GM18873 (cell line): ENCODE data around the gene GCGR.

Experiments used
- ATAC-seq: cut with Tn5 transposase; IDR thresholded peaks from one replicate; pipeline ENCODE4 v1.9.1; 2021; ENCODE audit warnings: mild to moderate bottlenecking, moderate library complexity, moderate number of reproducible peaks; ENCODE audit not compliant: unreplicated experiment, low FRiP score

Gene GCGR

DNA sequence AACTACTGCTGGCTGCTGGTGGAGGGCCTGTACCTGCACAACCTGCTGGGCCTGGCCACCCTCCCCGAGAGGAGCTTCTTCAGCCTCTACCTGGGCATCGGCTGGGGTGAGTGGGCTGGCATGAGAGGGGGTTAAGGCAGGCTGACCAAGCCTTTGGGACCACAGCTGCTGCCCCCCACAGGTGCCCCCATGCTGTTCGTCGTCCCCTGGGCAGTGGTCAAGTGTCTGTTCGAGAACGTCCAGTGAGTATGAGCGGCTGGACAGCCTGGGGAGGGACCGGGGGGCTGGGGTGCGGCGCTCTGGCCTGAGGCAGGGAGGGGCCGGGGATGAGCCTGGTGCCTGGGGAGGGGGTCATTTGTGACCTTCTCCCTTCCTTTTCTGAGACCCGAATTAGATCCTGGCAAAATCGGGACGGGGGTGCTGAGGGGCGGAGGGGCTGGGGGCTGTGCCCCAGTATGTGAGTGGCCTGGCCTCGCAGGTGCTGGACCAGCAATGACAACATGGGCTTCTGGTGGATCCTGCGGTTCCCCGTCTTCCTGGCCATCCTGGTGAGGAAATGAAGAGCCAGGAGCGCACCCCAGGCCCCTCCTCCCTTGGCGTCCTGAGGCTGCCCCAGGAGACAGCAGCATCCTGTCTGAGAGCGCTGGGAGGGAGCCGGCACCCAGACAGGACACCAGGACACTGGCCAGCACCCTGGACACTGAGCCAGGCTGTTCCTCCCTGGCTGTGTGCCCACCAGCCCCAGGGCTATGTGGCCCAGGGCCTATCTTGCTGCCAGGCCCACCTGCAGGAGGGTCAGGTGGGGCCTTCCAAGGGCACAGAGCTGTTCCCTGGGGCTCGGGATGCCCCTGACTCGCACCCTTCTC lies 8.0 kb downstream of the GCGR start:
- no peak for ATAC-seq

DNA sequence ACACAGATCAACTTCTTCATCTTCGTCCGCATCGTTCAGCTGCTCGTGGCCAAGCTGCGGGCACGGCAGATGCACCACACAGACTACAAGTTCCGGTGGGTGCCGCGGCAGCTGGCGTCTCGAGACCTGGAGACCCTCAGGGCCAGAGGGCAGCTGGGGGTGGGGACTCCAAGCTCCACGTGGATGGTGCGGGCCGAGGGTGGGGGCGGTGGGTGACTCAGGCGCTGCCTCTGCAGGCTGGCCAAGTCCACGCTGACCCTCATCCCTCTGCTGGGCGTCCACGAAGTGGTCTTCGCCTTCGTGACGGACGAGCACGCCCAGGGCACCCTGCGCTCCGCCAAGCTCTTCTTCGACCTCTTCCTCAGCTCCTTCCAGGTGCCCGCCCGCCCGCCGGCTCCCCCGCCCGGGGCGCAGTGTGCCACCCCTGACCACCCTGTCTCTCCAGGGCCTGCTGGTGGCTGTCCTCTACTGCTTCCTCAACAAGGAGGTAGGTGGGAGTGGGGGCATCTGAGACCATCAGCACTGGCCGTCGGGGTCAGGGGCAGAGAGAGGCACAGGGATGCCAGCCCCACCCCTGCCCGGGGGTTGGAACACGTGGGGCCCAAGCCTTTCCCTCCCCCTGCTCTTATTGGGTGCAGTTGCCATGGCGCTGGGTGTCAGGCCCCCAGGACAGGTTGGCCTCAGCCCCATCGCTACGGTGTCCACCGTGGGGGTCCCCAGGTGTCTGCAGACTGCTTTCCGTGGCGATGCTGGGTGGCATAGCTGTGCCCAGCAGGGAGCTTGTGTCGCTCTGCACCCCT lies 8.8 kb downstream of the GCGR start:
- no peak for ATAC-seq

DNA sequence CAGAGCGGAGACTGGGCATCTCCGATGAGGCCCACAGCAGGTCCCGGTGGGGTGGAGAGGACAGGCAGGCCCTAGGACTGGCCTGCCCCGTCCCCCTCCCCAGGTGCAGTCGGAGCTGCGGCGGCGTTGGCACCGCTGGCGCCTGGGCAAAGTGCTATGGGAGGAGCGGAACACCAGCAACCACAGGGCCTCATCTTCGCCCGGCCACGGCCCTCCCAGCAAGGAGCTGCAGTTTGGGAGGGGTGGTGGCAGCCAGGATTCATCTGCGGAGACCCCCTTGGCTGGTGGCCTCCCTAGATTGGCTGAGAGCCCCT lies 9.4 kb downstream of the GCGR start:
- ATAC-seq: no peak

DNA sequence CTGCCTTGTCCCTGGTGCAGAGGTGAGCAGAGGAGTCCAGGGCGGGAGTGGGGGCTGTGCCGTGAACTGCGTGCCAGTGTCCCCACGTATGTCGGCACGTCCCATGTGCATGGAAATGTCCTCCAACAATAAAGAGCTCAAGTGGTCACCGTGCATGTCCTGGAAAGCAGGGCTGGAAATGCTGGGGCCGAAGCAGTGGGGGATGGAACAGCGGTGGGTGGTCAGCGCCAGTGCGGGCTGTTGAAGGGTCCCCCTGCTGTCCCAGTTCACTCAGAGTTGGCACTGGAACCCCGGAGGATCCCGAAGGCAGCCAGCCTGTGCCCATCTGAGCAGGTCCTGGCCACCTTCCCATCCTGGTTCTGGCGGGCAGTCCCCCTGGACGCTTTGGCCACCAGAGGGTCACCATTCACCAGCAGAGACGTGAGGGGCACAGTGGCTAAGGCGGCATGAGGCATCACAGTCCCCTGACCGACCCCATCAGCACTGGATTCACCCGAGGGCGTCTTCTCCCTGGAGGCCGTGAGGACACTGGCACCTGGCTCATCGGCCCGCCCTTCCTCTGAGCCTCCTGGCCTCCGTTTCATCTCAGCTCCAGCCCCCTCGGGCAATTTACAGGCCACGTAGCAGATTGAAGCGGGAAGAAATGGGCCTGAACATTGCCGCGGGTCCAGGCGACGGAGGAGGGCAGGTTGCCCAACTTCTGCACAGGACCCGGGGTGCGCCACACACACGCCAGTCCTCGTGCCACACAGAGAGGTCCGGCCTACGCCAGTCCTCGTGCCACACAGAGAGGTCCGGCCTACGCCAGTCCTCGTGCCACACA lies 10.1 kb downstream of the GCGR start:
- no peak for ATAC-seq

DNA sequence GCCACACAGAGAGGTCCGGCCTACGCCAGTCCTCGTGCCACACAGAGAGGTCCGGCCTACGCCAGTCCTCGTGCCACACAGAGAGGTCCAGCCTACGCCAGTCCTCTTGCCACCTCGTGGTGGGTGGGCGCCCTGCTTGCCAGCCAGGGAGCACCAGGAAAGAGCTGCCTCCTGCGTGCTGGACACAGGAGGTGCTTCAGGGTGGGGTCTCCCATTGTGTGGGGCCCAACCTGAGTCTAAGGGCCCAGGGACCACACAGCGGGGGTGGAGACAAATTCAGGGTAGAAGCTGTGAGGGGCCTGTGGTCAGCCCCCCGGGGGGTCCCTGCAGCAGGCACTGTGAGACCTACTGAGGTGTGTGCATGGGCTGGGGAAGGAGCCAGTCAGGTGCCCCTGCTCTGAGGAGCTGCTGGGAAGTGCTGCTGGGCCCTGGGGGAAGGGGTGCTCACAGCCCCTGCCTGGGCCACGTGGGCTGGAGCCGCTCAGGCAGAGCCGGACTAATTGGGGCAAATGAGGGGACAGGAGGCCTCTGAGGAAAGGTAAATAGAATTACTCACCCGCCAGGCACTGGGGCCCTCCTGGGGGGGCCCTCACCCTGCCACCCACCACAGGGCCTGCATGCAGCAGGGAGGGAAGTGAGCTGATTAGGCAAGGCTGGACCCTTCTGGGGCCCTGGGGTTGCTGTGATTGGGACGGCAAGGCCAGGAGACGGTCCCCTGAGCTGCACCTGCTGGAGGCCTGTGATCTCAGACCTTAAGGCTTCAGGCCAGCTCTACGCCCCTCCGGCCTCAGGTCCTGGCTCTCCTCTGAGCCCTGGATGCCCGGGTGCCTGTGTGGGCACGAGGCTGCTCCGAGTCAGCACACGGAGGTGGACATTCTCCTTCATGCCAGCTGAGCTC lies 11.0 kb downstream of the GCGR start:
- no peak for ATAC-seq

DNA sequence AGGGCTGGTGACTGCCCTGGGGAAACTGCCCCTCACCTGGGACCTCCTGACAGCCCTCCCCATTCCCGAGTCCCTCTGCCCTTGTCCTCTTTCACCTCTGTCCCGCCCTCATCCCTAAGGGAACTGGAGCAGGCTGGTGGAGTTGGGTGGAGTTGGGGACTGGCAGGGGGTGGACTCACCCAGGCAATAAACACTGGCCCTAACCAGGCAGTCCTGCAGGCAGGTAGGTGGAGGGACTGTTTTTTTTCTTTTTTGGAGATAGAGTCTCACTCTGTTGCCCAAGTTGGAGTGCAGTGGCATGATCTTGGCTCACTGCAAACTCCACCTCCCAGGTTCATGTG lies 11.7 kb downstream of the GCGR start:
- ATAC-seq: no peak

DNA sequence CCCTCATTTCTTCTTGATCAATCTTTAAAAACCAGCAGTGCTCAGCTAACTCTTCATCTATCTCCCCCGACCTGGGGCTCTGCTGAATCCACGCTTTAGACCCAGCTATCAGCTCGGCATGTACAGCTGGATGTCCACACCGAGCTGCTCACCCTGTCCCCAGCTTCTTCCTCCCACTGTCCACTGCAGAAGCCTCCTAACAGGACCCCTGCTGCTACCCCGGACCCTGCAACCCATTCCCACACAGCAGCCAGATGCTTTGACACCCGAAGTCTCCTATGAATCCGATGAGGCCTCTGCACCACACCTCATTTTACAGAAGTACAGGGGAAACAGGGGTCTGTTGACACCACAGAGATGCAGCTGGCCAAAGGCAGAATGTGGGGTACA lies 13.8 kb downstream of the GCGR start:
- no peak for ATAC-seq

DNA sequence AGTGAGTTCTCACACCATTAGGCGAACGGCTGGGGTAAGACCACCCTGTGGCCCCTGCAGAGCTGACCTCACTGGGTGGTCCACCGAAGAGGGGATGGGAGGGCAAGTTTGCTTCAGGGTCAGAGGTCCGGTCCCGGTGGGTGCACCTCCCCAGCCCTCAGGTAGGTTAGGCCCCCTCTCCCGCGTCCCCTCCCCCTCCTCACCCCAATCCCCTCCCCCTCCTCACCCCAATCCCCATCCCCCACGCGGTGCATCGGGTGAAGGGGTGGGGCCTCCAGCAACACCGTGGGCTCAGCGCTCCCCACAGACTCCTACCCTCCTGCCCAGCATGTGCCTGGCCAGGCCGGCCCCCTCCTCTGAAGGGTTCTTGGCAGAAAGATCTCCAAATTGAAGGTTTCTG lies 15.8 kb downstream of the GCGR start:
- no peak for ATAC-seq

DNA sequence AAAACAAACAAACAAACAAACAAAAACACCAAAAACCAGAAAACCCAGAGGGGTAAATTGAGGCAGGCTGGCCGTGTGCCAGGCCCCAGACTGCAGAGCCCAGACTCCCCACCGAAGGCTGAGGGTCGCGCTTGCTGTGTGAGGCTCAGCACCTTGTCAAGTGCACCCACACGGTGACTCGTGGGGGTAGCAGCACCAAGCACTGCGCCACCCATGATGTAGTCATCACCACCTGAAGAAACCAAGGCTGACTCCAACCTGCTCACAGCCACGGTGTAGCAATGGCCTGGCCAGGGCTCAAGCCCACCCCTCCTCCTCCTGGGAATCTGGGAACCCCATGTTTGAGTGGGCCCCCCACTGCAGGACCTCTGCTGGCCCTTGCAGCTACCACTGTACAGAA lies 17.2 kb downstream of the GCGR start:
- ATAC-seq: no peak

DNA sequence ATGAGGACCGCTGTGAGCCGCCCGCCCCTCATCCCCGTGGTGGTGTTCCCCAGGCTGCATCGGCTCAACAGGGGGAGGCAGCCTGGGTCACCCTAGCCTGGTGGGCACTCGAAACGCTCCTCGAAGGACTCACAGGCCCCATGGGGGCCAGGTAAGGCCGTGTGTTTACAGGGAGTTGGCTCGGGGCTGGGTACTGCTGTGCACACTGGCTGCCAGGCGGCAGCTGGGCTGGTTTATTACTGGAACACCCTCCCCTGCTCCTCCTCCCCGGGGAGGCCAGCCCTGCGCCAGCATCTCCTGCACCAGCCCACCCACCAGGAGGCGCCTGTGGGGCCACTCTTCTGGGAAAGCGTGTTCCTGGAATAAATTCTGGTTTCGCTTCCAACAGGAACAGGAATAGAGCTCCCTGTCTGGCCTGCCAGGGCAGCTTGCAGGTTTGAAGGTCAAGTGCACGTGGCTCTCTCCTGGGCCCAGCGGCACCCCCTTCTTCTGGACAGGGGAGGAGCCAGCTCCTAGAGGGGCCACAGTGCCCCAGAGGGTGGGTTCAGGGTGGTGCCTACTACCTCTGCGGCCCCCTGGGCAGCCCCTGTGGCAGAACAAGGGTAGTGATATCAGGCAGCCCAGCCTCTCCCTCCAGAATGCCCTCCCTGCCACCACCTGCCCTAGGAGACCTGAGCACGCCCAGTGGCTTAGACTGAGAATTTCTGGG lies 17.8 kb downstream of the GCGR start:
- ATAC-seq: no peak

DNA sequence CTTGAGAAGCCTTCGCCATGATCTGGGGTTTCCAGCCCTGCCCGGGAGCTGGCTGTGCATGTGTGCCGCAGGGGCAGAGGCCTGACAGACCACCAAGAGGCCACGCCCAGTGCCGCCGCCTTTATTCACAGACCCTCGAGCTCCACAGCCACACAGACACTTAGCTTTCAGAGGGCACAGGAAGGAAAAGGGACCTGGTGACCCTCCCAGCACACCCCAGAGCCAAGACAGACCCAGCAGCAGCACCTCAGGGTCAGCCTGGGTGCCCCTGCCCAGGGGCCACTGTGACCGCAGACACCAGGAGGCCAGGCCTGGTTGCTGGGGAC lies 18.3 kb downstream of the GCGR start:
- no peak for ATAC-seq

DNA sequence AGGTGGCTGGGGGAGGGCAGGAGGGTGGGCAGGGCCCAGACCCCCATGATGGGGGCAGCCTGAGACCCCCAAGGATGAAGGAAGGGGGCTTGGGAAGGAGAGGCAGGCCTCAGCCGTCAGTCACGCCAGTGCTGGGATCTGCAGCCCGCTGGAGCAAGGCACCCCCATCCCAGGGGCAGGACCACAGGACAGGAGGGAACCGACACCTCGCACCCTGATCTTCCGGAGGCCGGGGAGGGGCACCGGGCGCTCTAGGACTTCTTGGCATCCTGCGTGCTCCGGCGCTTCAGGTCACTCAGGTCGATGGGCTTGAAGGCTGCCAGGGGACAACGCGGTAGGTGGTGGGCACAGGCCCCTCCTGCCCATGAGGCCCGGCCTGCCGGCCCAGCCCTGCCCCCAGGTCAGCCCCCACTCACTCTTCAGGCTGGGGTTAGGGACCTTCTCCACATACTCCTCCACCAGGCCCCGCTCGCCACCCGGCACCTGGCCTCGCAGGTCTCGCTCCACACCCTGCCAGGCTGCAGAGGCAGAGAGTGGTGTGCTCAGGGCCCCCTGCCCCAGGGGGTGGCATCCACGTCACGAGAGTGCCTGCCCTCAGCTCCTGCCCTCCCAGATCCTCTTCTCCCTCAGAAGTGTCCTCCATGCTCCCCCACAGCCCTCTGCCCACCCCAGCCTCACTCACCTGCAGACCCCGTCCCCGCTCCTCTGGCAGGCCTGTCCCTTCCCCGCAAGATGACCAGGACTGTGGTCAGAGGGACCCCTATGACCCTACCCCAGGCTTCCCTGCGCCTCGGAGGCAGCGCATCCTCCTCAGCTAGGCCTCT lies 19.3 kb downstream of the GCGR start:
- ATAC-seq: no peak

DNA sequence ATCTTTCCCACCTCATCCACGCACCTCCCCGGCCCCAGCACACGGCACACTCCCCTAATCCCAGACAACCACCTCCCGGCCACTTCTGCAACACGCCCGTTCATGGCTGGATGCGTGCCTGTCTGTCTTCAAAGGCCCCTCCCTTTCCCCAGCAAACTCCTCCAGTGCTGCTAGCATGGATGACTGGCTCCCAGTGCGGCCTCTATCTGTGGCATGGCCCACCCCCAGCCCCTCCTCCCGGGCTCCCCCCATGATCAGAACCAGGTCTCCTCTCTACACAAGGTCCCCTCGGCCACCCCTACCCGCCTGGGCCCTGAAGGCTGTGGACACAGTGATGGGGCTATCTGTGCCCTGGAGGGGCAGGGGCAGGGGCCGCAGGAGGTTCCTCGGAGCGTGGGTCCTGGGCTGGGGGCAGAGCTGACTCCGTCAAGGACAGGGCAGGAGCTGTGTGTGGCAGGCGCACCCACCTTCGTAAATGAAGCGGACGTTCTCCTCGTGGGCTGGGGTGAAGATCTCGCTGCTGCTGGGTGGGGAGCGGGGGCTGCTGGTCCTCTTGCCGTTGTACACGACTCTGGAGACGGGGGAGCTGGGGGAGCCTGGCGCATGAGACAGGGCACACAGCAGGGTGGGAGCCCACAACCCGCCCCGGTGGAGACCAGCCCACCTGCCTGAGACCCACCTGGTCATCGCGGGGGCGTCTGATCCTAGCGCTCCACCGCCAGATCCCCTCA lies 20.0 kb downstream of the GCGR start:
- ATAC-seq: no peak

DNA sequence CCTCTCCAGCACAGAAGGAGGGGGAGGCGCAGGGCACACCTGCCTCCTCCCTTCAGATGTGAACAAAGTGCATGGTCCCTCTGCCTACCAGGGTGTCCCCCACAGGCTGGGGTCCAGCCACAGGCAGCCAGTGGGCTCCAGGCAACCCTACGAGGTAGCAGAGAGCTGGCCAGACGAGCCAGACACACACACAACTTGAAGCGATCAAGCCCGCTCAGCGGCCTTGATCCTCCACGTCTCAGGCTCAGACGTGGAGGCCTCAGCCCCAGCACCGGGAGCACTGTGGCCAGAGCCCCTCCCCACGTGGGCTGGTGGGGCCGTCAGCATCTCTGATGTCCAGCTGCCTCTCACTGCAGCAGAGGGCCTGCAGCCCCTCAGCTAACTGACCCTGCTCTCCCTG lies 20.6 kb downstream of the GCGR start:
- no peak for ATAC-seq

DNA sequence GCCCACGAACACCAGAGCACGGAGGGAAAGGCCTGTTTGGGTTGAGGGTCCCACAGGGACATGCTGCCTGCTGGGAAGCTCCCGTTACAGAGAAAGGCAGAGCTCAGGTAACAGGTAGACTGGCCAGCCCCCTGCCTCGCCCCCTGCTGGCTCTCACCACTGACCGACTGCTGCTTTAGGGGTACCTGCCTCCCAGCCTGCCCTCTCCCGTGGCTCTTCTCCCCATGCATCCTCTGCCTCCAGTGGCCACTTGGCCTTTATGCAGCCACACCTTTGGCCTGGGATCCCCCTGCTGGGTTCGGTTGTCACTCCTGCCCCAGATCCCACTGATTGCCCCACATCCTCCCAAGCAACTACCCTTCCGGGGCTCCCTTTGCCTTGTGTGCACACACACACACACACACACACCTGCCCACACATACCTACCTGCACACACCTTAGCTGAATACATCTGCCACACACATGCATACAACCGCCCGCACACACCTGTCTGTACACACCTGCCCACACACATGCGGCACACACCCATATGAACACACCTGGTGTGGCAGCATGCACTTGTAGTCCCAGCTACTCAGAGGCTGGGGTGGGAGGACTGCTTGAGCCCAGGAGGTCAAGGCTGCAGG lies 22.0 kb downstream of the GCGR start:
- ATAC-seq: no peak

DNA sequence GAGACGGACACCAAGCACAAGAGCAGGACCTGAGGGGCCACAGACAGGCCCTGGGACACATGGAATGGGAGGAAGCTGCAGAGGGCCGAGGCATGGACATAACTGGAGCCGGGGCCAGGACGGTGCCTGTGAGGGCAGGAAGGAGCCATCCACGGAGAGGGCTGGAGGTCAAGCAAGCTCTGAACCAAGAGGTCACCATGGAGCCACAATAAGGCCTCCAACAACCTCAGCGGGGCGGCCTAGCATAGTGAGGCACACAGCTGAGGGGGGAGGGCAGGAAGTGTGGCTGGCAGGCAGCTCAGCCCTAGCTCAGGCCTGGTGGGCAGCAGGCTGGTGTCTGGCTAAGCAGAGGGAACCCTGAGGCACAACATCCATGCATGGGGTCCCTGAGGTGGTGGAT lies 24.7 kb downstream of the GCGR start:
- ATAC-seq: no peak

DNA sequence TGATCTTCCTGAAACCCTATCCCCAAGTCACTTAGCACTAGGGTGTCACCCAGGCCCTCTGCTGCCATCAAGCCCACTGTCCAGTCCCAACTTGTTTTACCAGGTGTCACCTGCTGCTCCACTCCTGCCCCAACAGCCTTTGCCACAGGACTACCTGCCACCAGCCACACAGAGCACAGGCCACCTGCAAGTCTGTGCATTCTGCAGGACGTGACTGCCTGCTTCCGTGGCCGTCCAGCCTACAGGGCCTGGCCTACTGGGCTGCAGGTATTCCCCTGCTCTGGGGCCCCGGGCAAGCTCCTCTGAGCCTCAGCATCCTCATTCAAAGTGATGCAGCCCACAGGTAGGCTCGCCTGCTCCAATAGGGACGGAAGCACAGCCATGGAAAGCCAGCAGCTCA lies 25.9 kb downstream of the GCGR start:
- no peak for ATAC-seq

DNA sequence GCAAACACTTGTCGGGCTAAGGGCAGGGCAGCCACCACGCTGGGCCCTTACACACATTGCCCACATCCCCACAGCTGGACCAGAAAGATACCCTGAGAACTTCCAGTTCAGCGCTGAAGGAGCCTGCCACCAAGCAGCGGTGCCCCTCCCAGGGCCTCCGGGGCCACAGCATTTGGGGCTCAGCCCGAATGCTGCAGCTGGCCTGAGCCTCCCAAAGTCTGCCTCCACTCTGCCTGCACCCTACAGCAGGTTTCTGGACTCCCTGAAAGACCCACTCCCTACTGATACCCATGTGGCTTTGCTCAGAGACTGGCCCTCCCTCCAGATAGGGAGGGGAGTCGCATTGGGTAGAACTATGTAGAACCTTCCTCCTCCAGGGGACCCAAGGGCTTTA lies 27.6 kb downstream of the GCGR start:
- ATAC-seq: no peak
